Activated CD4-positive, alpha-beta T cell treated with anti-CD3 and anti-CD28 coated beads for 36 hours (primary cell): ENCODE data around the gene TMEM80. TPM values are rescaled to one million over a fixed set of nuclear protein-coding genes. Genes with fewer than 3 reads are reported as not detected.
A peak's percentile ranks its signal among the peaks of the same experiment; 100 is the strongest.

ENCODE experiments used
- ATAC-seq: fragments of 200-7000 bp; cut with Tn5 transposase; one replicate; pipeline ENCODE4 v1.10.0; 2021; ENCODE audit warnings: mild to moderate bottlenecking, moderate library complexity
- CTCF ChIA-PET: fragments of 350-600 bp; sonication (Branson Sonifier 250); formaldehyde crosslinking; loops from one replicate; lab custom pipeline; 2021; ENCODE audit warnings: antibody characterized with exemption; lab: Charles Lee
- POLR2A ChIA-PET: fragments of 350-600 bp; sonication (Branson Sonifier 250); formaldehyde crosslinking; loops from one replicate; lab custom pipeline; 2021; ENCODE audit warnings: antibody characterized with exemption, inconsistent platforms; lab: Charles Lee
- DNase-seq: peaks from one replicate; pipeline ENCODE4 v3.0.0-alpha.2; 2020
- H3K27ac Mint-ChIP-seq: one replicate; pipeline ENCODE4 v1.8.0; 2021; ENCODE audit warnings: mixed read lengths
- H3K27me3 Mint-ChIP-seq: one replicate; pipeline ENCODE4 v1.8.0; 2021; ENCODE audit warnings: mixed read lengths
- H3K36me3 Mint-ChIP-seq: one replicate; pipeline ENCODE4 v1.8.0; 2021; ENCODE audit warnings: low read depth, mixed read lengths
- H3K4me1 Mint-ChIP-seq: one replicate; pipeline ENCODE4 v1.8.0; 2021; ENCODE audit warnings: mixed read lengths
- H3K4me3 Mint-ChIP-seq: one replicate; pipeline ENCODE4 v1.8.0; 2021; ENCODE audit warnings: mild to moderate bottlenecking, moderate library complexity, mixed read lengths
- H3K9me3 Mint-ChIP-seq: one replicate; pipeline ENCODE4 v1.8.0; 2021; ENCODE audit warnings: low read depth, mixed read lengths
- intact Hi-C, 2 experiments: fragments of 100-400 bp; cut with DNase I in 1 of 2; cut with micrococcal nuclease in 1 of 2; formaldehyde crosslinking; loops; one replicate each; pipeline versions ENCODE4 v1.14.2 to v1.15.1; 2022 to 2024; cut with DNase I, micrococcal nuclease
- total RNA-seq, 2 experiments: library from RNA; stranded (reverse); gene quantifications; one replicate each; pipeline ENCODE4 v1.2.3, GENCODE V29; 2021

TMEM80 gene
- total RNA-seq, 2 experiments from 2014 or later, result 11.4 to 11.9 TPM

- DNase-seq, result no peak
- Mint-ChIP-seq H3K4me1 (peaks cover 14% of the 10 kb centered on the region), H3K4me3 (no peak overlapping the region), H3K9me3 (no peaks in the 10 kb centered on the region), H3K27ac (no peak overlapping the region), H3K27me3 (peaks cover 4% of the 10 kb centered on the region), H3K36me3 (peaks cover 4% of the 10 kb centered on the region)
- intact Hi-C loops, result no loop called here
- ChIA-PET POLR2A (no interaction called here), CTCF (no interaction called here)
- no peak for ATAC-seq
Observed at GRCh38 chr11:701741-702461, 6.3 kb downstream of the TMEM80 start.

- POLR2A ChIA-PET, result no interaction called here
- peaks cover 7% of the 10 kb centered on the region for H3K27me3 Mint-ChIP-seq
- no peak overlapping the region for H3K27ac Mint-ChIP-seq
- H3K4me3 Mint-ChIP-seq, result no peak overlapping the region
- H3K9me3 Mint-ChIP-seq, result no peaks in the 10 kb centered on the region
- peaks cover 4% of the 10 kb centered on the region for H3K36me3 Mint-ChIP-seq
- peaks cover 5% of the 10 kb centered on the region for H3K4me1 Mint-ChIP-seq
- no peak for ATAC-seq
- no peak for DNase-seq
- intact Hi-C loops, result no loop called here
- CTCF ChIA-PET, result interaction anchor here (0.5 kb wide), 1 partner anchor 95 kb away, joined by 3 read pairs; the partner anchor contains the start of gene SLC25A22
Observed at GRCh38 chr11:702462-703461, 7.1 kb downstream of the TMEM80 start.

- Mint-ChIP-seq H3K4me1 (no peaks in the 10 kb centered on the region), H3K36me3 (peaks cover 4% of the 10 kb centered on the region), H3K27me3 (peaks cover 7% of the 10 kb centered on the region), H3K27ac (no peak overlapping the region), H3K9me3 (no peaks in the 10 kb centered on the region), H3K4me3 (no peak overlapping the region)
- ChIA-PET CTCF (interaction anchor here (0.5 to 1.2 kb wide), 2 partner anchors 16 to 94 kb away, joined by 3 to 4 read pairs; partner anchors contain the start of gene SLC25A22), POLR2A (no interaction called here)
- DNase-seq (no peak), ATAC-seq (no peak)
- intact Hi-C loops, result no loop called here
Observed at GRCh38 chr11:703506-703905, 7.9 kb downstream of the TMEM80 start.

- intact Hi-C loops, result no loop called here
- no peaks in the 10 kb centered on the region for H3K9me3 Mint-ChIP-seq
- H3K4me3 Mint-ChIP-seq, result no peak overlapping the region
- DNase-seq (no peak), ATAC-seq (no peak)
- peaks cover 4% of the 10 kb centered on the region for H3K36me3 Mint-ChIP-seq
- POLR2A ChIA-PET, result no interaction called here
- CTCF ChIA-PET, result interaction anchor here (0.6 to 1.5 kb wide), 3 partner anchors 9 to 130 kb away, joined by 3 to 4 read pairs (median 3); partner anchors contain the start of genes DEAF1 and TMEM80
- peaks cover 7% of the 10 kb centered on the region for H3K27me3 Mint-ChIP-seq
- no peaks in the 10 kb centered on the region for H3K4me1 Mint-ChIP-seq
- H3K27ac Mint-ChIP-seq, result no peak overlapping the region
Observed at GRCh38 chr11:704228-704674, 8.6 kb downstream of the TMEM80 start.

GRCh38 chr11:704781-705645 lies 9.4 kb downstream of the TMEM80 start:
- CTCF ChIA-PET, result interaction anchor here (0.6 to 1.5 kb wide), 3 partner anchors 10 to 239 kb away, joined by 3 read pairs; partner anchors contain the start of genes DEAF1 and TMEM80
- Mint-ChIP-seq H3K9me3 (no peaks in the 10 kb centered on the region), H3K4me3 (no peak overlapping the region), H3K27ac (no peak overlapping the region), H3K36me3 (peaks cover 4% of the 10 kb centered on the region), H3K27me3 (peaks cover 9% of the 10 kb centered on the region), H3K4me1 (no peaks in the 10 kb centered on the region)
- POLR2A ChIA-PET, result no interaction called here
- DNase-seq (no peak), ATAC-seq (no peak)
- intact Hi-C loops, result no loop called here

- Mint-ChIP-seq H3K27me3 (peaks cover 9% of the 10 kb centered on the region), H3K4me1 (no peaks in the 10 kb centered on the region), H3K36me3 (peaks cover 4% of the 10 kb centered on the region), H3K4me3 (no peak within 1 kb of the TSS), H3K27ac (no peak within 1 kb of the TSS), H3K9me3 (no peaks in the 10 kb centered on the region)
- ChIA-PET CTCF (interaction anchor here (1.1 to 1.5 kb wide), 3 partner anchors 11 to 21 kb away, joined by 3 read pairs; partner anchors contain the start of genes DEAF1 and TMEM80), POLR2A (no interaction called here)
- intact Hi-C loops, result no loop called here
- DNase-seq (peak; percentile 33), ATAC-seq (peak; percentile 34)
Observed at GRCh38 chr11:705646-706438, 10.2 kb downstream of the TMEM80 start, which contains the start of gene EPS8L2. Gene EPS8L2, plus strand, starts transcription at chr11:706231. Its CDS starts 3,177 bp downstream, at chr11:709408.

GRCh38 chr11:706439-706956 lies 10.9 kb downstream of the TMEM80 start:
- no peaks in the 10 kb centered on the region for H3K9me3 Mint-ChIP-seq

GRCh38 chr11:706957-707816 lies 11.6 kb downstream of the TMEM80 start:
- H3K4me3 Mint-ChIP-seq, result no peak overlapping the region
- DNase-seq (no peak), ATAC-seq (no peak)
- H3K4me1 Mint-ChIP-seq, result no peaks in the 10 kb centered on the region
- H3K36me3 Mint-ChIP-seq, result no peaks in the 10 kb centered on the region
- intact Hi-C loops, result no loop called here
- H3K27me3 Mint-ChIP-seq, result peaks cover 12% of the 10 kb centered on the region
- H3K27ac Mint-ChIP-seq, result no peak overlapping the region
- no peaks in the 10 kb centered on the region for H3K9me3 Mint-ChIP-seq
- POLR2A ChIA-PET, result no interaction called here
- CTCF ChIA-PET, result interaction anchor here (1.4 kb wide), 1 partner anchor 15 kb away, joined by 3 read pairs; no protein-coding TSS in a partner anchor

More at GRCh38 chr11:706439-706956, 10.9 kb downstream of the TMEM80 start:
- no peak overlapping the region for H3K4me3 Mint-ChIP-seq
- H3K36me3 Mint-ChIP-seq, result peaks cover 4% of the 10 kb centered on the region
- peak; percentile 25 for DNase-seq
- H3K4me1 Mint-ChIP-seq, result no peaks in the 10 kb centered on the region
- H3K27ac Mint-ChIP-seq, result no peak overlapping the region
- ATAC-seq, result no peak
- ChIA-PET POLR2A (no interaction called here), CTCF (interaction anchor here (1.1 to 1.4 kb wide), 2 partner anchors 16 to 21 kb away, joined by 3 read pairs; no protein-coding TSS in a partner anchor)
- intact Hi-C loops, result no loop called here
- H3K27me3 Mint-ChIP-seq, result peaks cover 12% of the 10 kb centered on the region

- ATAC-seq (no peak), DNase-seq (no peak)
- Mint-ChIP-seq H3K27me3 (peaks cover 12% of the 10 kb centered on the region), H3K4me3 (no peak overlapping the region), H3K4me1 (no peaks in the 10 kb centered on the region), H3K27ac (no peak overlapping the region), H3K9me3 (no peaks in the 10 kb centered on the region), H3K36me3 (no peaks in the 10 kb centered on the region)
- ChIA-PET CTCF (no interaction called here), POLR2A (no interaction called here)
- intact Hi-C loops, result no loop called here
Observed at GRCh38 chr11:707817-708420, 12.3 kb downstream of the TMEM80 start.
